AG04449 (cell line): ENCODE results near the gene AMACR.
A peak's percentile ranks its signal among the peaks of the same experiment; 100 is the strongest.

ENCODE experiments used
- CTCF ChIA-PET: fragments of 350-600 bp; formaldehyde crosslinking; extraction: SDS; loops from one replicate; lab custom pipeline; 2021; ENCODE audit warnings: antibody characterized with exemption; lab: Yijun Ruan, JAX
- POLR2A ChIA-PET: fragments of 400-600, 350-600 bp; formaldehyde crosslinking; extraction: SDS; loops from one replicate; lab custom pipeline; 2020; ENCODE audit warnings: antibody characterized with exemption, inconsistent platforms; lab: Yijun Ruan, JAX
- DNase-seq: peaks from one replicate; pipeline ENCODE4 v3.0.0-alpha.2; 2010; ENCODE audit warnings: low read depth, low spot score
- H3K4me3 ChIP-seq: 2 replicates; pipeline ENCODE4 v1.5.1; 2011; ENCODE audit warnings: low read depth, mild to moderate bottlenecking, control low read depth, low read length
- TF ChIP-seq, protein P1 (sequence below): IDR thresholded peaks from one replicate; pipeline ENCODE4 v1.5.1; 2011; ENCODE audit warnings: mild to moderate bottlenecking, moderate library complexity, low read length, control low read depth, inconsistent platforms; ENCODE audit not compliant: insufficient read depth; ENCODE audit errors: missing control alignments

Gene AMACR

GRCh38 chr5:34045996-34046395 is 38.1 kb upstream of the AMACR start:
- CTCF ChIA-PET = no interaction called here
- TF ChIP-seq, protein P1, sequence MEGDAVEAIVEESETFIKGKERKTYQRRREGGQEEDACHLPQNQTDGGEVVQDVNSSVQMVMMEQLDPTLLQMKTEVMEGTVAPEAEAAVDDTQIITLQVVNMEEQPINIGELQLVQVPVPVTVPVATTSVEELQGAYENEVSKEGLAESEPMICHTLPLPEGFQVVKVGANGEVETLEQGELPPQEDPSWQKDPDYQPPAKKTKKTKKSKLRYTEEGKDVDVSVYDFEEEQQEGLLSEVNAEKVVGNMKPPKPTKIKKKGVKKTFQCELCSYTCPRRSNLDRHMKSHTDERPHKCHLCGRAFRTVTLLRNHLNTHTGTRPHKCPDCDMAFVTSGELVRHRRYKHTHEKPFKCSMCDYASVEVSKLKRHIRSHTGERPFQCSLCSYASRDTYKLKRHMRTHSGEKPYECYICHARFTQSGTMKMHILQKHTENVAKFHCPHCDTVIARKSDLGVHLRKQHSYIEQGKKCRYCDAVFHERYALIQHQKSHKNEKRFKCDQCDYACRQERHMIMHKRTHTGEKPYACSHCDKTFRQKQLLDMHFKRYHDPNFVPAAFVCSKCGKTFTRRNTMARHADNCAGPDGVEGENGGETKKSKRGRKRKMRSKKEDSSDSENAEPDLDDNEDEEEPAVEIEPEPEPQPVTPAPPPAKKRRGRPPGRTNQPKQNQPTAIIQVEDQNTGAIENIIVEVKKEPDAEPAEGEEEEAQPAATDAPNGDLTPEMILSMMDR = no peak
- H3K4me3 ChIP-seq = no peak overlapping the region
- POLR2A ChIA-PET = interaction anchor here (1.1 kb wide), 1 partner anchor 38 kb away, joined by 3 read pairs; the partner anchor contains the start of gene AMACR
- DNase-seq = peak; percentile 65

- no peak overlapping the region for H3K4me3 ChIP-seq
- TF ChIP-seq, protein P1 = no peak
- ChIA-PET CTCF (interaction anchor here (0.8 to 1.1 kb wide), 2 partner anchors 9 to 48 kb away, joined by 3 to 4 read pairs; no protein-coding TSS in a partner anchor), POLR2A (no interaction called here)
- no peak for DNase-seq
These were observed 37.2 kb upstream of the AMACR start for GRCh38 chr5:34045023-34045422.

DNA sequence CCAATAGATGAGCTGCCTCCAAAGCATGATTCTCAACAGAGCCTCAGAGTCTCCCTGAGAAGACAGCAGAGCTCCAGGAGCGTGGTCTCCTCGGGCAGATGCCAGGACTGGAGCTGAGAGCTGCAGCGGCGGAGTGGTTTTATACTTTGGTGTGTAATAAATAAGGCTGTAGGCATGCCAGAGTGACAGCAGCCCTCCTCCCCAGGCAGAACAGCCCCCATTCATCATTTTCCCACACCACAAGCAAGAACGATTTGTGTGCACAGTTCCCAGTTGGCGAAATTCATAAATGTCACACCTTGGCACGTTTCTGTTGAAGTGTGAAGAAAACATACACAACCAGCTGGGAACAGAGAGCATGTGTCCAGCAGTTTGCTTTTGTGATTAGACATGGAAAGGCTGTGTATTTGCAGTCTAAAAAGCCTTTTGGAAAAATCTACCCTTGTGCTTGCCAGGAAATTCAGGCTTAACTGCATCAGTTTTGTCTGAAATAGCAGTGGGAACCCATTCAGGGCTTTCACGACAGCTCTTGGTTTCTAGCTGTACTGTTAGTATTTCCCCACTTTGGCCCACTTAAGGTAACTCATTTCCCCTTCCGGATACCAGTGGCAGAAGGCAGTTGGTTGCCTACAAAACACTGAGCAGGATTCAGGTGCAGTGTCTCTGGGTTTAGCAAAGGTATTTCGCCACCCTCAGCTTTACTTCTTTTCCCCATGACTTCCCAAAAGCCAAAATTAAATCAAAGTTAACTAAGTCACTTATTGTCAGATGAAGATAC is 35.4 kb upstream of the AMACR start, which contains the start of gene C1QTNF3:
TSS of gene C1QTNF3 (minus strand) at position 115 of the 778 bp plus-strand sequence. CDS start at position 27, 88 bp downstream.
- TF ChIP-seq, protein P1 = no peak
- H3K4me3 ChIP-seq = no peak within 1 kb of the TSS
- CTCF ChIA-PET = no interaction called here

DNA sequence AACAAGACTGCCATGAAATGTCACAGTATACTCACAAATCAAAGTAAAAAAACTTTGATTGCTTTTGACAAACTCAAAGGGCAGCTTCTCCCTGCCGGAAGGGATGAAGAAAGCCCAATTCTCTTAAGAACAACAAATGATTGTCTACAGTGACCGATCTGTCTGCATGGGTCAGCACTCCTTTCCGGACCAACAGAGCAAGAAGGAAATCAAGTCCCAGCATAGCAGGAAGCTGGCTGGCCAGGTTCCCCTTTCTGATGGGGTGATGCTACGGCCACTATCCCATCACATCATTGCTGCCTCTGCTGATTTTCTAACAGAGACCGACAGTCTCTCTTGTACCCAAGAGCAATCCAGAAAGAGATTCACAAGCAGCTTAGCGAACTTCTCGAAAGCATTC is 34.5 kb upstream of the AMACR start:
- TF ChIP-seq, protein P1 = no peak
- CTCF ChIA-PET = no interaction called here
- POLR2A ChIA-PET = no interaction called here
- DNase-seq = no peak
- no peak overlapping the region for H3K4me3 ChIP-seq

More for the DNA sequence above, 35.4 kb upstream of the AMACR start, which contains the start of gene C1QTNF3:
- DNase-seq = no peak
- POLR2A ChIA-PET = no interaction called here

DNA sequence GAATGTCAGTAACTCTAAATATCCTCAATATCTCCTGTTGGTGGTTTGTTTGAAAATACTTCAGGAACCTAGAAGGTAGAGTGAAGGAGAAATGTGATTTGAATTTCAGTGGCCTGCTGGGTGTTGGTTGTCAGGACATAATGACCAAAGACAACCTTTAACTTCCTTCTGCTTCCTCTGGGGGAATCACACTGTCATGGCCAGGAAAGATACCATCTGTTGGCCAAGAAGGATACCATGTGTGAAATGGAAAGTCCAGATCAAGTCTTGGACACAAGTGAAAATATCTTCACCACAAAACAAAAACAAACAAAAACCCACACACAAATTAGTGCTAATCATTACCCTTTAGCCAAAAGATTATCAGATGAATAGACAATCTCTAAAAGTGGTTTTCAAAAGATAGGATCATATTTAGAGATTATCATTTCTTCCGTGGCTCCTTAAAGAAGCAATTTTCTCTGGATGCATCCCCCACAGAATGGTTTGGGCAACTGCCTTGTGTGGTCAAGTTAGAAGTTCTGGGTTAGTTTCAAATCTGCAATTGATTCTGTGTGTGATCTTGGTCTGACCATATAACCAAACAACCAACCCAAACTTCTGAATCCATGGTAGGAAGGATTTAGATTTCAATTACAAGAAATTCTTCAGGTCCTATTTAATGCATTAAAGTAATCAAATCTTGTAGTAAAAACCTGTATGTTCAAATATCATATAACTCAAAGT is 33.6 kb upstream of the AMACR start:
- TF ChIP-seq, protein P1 = no peak
- H3K4me3 ChIP-seq = no peak overlapping the region
- POLR2A ChIA-PET = no interaction called here
- DNase-seq = no peak
- CTCF ChIA-PET = no interaction called here

- H3K4me3 ChIP-seq = no peak overlapping the region
- POLR2A ChIA-PET = no interaction called here
- TF ChIP-seq, protein P1 = no peak
- DNase-seq = no peak
- CTCF ChIA-PET = interaction anchor here (0.6 kb wide), 1 partner anchor 413 kb away, joined by 3 read pairs; no protein-coding TSS in a partner anchor
These were observed 32.6 kb upstream of the AMACR start for GRCh38 chr5:34040472-34040871.
